ENCODE results near the gene KRTAP10-12. TPM values are rescaled to one million over a fixed set of nuclear protein-coding genes. Genes with fewer than 3 reads are reported as not detected.
"Not testable (repeated sequence)": the region's sequence is repeated elsewhere in the genome, so short reads cannot be mapped to it uniquely, and the experiment has no call there.

The KRTAP10-12 gene
- total RNA-seq, 4 donors from 2014 or later: not detected

DNA sequence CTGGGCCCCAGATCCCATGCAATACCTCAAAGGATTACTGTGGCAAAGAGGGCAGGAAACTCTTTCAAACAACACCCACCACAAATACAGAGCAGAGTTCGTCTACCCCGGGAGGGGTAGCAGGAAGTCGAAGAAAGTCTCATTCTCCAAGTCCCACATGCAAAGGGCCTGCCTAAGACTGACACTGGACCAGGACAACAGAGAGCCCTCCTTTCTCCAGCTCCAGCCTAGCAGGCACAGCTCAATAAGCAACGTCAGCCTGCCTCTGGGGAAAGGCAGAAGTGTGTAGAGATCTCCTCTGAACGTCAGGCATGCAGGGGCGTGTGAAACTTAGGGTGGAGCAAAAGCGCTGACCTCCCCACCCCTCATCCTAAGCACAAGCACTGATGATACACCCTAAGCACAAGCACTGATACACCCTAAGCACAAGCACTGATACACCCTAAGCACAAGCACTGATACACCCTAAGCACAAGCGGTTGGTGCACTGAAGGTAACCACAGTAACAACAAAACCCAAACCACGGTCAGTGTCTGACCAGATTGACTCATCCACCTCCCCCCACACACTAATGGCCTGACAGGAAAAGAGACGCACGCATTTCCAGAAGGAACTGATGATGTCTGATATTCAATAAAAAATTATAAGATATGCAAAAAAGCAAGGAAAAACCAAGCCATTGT lies 37.9 kb upstream of the KRTAP10-12 start:
- WGBS, 2 donors: 40 to 46% methylated on average over 8 to 10 of the region's 11 CpGs

DNA sequence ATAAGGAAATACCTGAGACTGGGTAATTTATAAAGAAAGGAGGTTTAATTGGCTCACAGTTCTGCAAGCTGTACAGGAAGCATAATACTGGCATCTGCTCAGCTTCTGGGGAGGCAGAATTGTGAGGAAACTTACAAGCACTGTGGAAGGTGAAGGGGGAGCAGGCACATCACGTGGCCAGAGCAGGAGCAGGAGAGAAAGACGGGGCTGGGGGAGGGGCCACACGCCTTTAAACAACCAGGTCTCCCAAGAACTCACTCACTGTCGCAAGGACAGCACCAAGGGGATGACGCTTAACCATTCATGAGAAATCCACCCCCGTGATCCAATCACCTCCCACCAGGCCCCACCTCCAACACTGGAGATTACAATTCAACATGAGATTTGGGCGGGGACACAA lies 35.4 kb upstream of the KRTAP10-12 start:
- H3K4me1 ChIP-seq; H3K27ac ChIP-seq; H3K36me3 ChIP-seq; intact Hi-C loops (cut with DNase I); DNase-seq; H3K4me3 ChIP-seq; H3K9me3 ChIP-seq: not testable (repeated sequence)
- H3K27me3 ChIP-seq: peaks cover 0 to 35% (median 0%) of the 10 kb centered on the region in 4 donors
- 42 to 56% methylated on average over 6 to 7 of the region's 7 CpGs for WGBS, 2 donors

More for the DNA sequence above, 37.9 kb upstream of the KRTAP10-12 start:
- Histone ChIP-seq H3K4me1 (no peaks in the 10 kb centered on the region), H3K4me3 (no peak overlapping the region), H3K27ac (no peak overlapping the region), H3K36me3 (no peaks in the 10 kb centered on the region), H3K27me3 (peaks cover 0 to 34% (median 0%) of the 10 kb centered on the region in 4 donors), H3K9me3 (peaks cover 0 to 8% (median 0%) of the 10 kb centered on the region in 3 donors)
- TF ChIP-seq POLR2A (IDR thresholded peaks at IDR 0.05): no peak
- TF ChIP-seq, protein P1, sequence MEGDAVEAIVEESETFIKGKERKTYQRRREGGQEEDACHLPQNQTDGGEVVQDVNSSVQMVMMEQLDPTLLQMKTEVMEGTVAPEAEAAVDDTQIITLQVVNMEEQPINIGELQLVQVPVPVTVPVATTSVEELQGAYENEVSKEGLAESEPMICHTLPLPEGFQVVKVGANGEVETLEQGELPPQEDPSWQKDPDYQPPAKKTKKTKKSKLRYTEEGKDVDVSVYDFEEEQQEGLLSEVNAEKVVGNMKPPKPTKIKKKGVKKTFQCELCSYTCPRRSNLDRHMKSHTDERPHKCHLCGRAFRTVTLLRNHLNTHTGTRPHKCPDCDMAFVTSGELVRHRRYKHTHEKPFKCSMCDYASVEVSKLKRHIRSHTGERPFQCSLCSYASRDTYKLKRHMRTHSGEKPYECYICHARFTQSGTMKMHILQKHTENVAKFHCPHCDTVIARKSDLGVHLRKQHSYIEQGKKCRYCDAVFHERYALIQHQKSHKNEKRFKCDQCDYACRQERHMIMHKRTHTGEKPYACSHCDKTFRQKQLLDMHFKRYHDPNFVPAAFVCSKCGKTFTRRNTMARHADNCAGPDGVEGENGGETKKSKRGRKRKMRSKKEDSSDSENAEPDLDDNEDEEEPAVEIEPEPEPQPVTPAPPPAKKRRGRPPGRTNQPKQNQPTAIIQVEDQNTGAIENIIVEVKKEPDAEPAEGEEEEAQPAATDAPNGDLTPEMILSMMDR (IDR thresholded peaks at IDR 0.05): no peak
- DNase-seq: no peak
- intact Hi-C loops (cut with DNase I): no loop called here

DNA sequence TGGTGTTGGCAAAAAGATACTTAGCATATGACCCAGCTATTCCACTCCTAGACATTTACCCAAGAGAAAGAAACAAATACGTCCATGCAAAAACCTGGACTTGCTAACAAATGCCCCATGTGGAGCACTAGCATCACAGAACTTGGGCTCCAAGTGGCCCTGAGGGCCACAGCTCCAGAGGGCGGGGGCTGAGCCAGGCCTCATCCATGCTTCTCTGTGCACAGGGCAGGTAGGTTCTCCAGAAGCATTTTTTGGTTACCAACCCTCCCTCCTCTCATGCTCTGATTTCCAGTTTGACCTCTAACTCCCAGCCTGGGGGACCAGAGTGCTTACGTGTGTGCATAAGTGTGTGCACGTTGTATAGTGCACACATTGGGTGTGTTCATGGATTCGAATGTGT lies 32.3 kb upstream of the KRTAP10-12 start:
- Histone ChIP-seq H3K36me3 (no peaks in the 10 kb centered on the region), H3K4me3 (no peak overlapping the region), H3K4me1 (no peaks in the 10 kb centered on the region), H3K27me3 (peaks cover 0 to 22% (median 0%) of the 10 kb centered on the region in 4 donors), H3K27ac (no peak overlapping the region), H3K9me3 (no peaks in the 10 kb centered on the region)
- 80 to 89% methylated on average over 5 of the region's 5 CpGs for WGBS, 2 donors
- intact Hi-C loops (cut with DNase I): no loop called here
- DNase-seq: no peak
- TF ChIP-seq, protein P1 (IDR thresholded peaks at IDR 0.05): no peak
- no peak for TF ChIP-seq POLR2A (IDR thresholded peaks at IDR 0.05)

DNA sequence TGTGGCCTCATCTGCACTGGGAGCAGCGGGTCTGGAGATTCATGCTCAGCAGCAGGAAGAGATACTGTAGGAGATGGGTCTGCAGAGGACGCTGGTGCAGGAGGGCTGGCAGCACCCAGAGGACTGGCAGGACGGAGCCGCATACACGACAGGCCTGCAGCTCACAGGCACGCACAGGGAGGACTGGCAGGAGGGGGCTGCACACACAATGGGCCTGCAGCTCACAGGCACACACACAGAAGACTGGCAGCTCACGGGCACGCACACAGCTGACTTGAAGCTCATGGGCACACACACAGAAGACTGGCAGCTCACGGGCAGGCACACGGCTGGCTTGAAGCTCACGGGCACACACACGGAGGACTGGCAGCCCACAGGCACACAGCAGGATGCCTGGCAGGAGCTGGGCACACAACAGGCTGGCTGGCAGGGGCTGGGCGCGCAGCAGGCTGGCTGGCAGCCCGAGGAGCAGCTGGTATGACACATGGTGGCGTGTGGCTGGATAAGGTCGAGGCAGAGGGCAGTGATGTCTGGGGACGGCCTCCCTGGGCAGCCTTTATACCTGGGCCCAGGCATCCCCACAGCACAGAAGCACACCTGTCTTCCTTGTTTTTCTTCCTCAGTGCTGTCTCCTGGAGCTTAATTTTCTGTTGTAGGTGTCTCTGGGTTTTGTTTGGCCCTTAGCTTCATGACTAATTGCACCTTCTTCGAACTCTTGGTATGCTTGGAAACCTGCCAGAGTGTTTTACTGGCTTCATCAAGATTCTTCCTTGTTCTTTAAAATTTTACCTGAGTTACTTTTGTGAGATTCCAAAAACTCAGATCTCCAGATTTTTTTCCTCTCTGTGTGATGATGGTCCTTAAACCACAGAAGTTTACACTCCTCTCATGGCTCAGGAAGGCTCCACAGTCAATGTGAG lies 30.3 kb upstream of the KRTAP10-12 start, which contains the start of gene KRTAP12-2:
Gene KRTAP12-2 (minus strand): TSS at position 527 of the 920 bp plus-strand sequence. CDS start 41 bp downstream, at position 486.
- WGBS, 2 donors: 43 to 87% methylated on average over 3 to 10 of the region's 19 CpGs
- Histone ChIP-seq H3K36me3 (no peaks in the 10 kb centered on the region), H3K4me3 (no peak within 1 kb of the TSS), H3K27me3 (peaks cover 0 to 35% (median 0%) of the 10 kb centered on the region in 4 donors), H3K27ac (no peak within 1 kb of the TSS), H3K9me3 (peaks cover 0 to 13% (median 0%) of the 10 kb centered on the region in 3 donors), H3K4me1 (no peaks in the 10 kb centered on the region)
- DNase-seq: no peak
- no peak for TF ChIP-seq POLR2A (IDR thresholded peaks at IDR 0.05)
- TF ChIP-seq, protein P1 (IDR thresholded peaks at IDR 0.05): no peak
- intact Hi-C loops (cut with DNase I): no loop called here

DNA sequence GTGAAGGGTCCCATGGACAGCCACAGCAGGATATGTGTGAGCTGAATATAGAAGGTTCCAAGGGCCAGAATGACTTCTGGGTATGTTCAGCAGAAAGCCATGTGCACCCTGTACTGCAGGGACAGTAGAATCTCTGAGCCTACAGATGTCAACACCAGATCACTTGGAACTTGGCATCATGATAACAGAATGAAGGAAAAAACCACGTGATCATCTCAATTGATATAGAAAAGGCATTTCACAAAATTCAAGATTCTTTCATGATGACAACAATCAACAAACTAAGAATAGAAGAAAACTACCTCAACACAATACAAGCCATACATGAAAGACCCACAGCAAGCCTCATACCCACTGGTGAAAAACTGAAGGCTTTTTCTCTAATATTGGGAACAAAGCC lies 29.4 kb upstream of the KRTAP10-12 start:
- DNase-seq: no peak
- no peaks in the 10 kb centered on the region for H3K4me1 ChIP-seq
- peaks cover 0 to 35% (median 0%) of the 10 kb centered on the region in 4 donors for H3K27me3 ChIP-seq
- H3K9me3 ChIP-seq: peaks cover 0 to 21% (median 7%) of the 10 kb centered on the region in 3 donors
- 42 to 56% methylated on average over 1 of the region's 1 CpG for WGBS, 2 donors
- no peak overlapping the region for H3K4me3 ChIP-seq
- TF ChIP-seq, protein P1 (IDR thresholded peaks at IDR 0.05): no peak
- TF ChIP-seq POLR2A (IDR thresholded peaks at IDR 0.05): no peak
- H3K36me3 ChIP-seq: no peaks in the 10 kb centered on the region
- intact Hi-C loops (cut with DNase I): no loop called here
- no peak overlapping the region for H3K27ac ChIP-seq

Measured in esophagus squamous epithelium (tissue), 5 donors.